K562 treated with DMSO at 1 percent for 12 hours (cell line): ENCODE data around the gene ZNF609. TPM values are rescaled to one million over a fixed set of nuclear protein-coding genes. Genes with fewer than 3 reads are reported as not detected.

ENCODE experiments used
- total RNA-seq: library from RNA; unstranded; fragments of 300-600 nt; gene quantifications from 2 replicates; pipeline ENCODE4 v1.2.3, GENCODE V29; 2022; ENCODE audit not compliant: insufficient read depth

The ZNF609 gene, protein sequence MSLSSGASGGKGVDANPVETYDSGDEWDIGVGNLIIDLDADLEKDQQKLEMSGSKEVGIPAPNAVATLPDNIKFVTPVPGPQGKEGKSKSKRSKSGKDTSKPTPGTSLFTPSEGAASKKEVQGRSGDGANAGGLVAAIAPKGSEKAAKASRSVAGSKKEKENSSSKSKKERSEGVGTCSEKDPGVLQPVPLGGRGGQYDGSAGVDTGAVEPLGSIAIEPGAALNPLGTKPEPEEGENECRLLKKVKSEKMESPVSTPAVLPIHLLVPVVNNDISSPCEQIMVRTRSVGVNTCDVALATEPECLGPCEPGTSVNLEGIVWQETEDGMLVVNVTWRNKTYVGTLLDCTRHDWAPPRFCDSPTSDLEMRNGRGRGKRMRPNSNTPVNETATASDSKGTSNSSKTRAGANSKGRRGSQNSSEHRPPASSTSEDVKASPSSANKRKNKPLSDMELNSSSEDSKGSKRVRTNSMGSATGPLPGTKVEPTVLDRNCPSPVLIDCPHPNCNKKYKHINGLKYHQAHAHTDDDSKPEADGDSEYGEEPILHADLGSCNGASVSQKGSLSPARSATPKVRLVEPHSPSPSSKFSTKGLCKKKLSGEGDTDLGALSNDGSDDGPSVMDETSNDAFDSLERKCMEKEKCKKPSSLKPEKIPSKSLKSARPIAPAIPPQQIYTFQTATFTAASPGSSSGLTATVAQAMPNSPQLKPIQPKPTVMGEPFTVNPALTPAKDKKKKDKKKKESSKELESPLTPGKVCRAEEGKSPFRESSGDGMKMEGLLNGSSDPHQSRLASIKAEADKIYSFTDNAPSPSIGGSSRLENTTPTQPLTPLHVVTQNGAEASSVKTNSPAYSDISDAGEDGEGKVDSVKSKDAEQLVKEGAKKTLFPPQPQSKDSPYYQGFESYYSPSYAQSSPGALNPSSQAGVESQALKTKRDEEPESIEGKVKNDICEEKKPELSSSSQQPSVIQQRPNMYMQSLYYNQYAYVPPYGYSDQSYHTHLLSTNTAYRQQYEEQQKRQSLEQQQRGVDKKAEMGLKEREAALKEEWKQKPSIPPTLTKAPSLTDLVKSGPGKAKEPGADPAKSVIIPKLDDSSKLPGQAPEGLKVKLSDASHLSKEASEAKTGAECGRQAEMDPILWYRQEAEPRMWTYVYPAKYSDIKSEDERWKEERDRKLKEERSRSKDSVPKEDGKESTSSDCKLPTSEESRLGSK (N-terminal part only)
- total RNA-seq = 4.8 and 22.0 TPM in 2 replicates

DNA sequence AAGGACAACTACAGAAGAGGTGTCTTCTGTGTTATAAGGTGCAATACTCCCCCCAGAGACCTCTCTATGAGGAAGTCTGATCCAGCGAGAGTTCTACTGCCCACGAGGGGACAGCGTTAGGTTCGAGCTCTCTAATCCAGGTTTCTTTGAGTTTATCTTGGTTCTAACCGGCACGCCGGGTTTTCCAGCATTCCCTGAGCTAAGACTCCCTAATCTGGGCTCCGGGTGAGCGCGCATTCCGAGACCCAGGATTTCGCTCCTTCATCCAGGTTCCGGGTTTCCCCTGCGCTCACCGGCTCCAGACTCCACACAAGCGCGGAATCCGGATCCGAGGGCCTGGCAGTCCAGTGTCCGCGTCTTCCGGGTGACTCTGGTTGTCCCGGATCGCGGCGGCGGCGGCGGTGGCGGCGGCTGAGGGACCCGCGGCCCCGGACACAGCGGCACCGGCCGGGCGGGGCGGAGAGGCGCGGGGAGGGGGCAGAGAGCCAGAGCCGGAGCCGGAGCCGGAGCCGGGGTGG lies at the start of gene ZNF609:
ZNF609 (plus strand) TSS at position 373 of the 518 bp plus-strand sequence. CDS start 38,842 bp downstream, outside the sequence.

Other genes with a start within 250 kb of the ZNF609 start
- 2.4 and 9.3 TPM in 2 replicates for gene CSNK1G1, start 104.4 kb upstream of the ZNF609 start, total RNA-seq
- 103 and 123 TPM in 2 replicates for gene PCLAF, start 79.1 kb upstream of the ZNF609 start, total RNA-seq
- 17.3 and 25.6 TPM in 2 replicates for gene TRIP4, start 72.7 kb upstream of the ZNF609 start, total RNA-seq